CD14-positive monocyte (primary cell): Measurements from ENCODE around the gene GRB14. TPM values are rescaled to one million over a fixed set of nuclear protein-coding genes. Genes with fewer than 3 reads are reported as not detected.

Source experiments
- DNase-seq, 3 donors: peaks; one replicate each; pipeline ENCODE4 v3.0.0-alpha.2; 2011 to 2022
- H2AFZ ChIP-seq: 2 replicates; pipeline ENCODE4 v1.6.0; 2012; ENCODE audit warnings: mild to moderate bottlenecking, low read depth, low read length, inconsistent platforms; ENCODE audit not compliant: insufficient read depth, poor library complexity, severe bottlenecking
- H3K27ac ChIP-seq, 2 donors: 1 replicate in 1 of 2; 2 replicates in 1 of 2; pipeline ENCODE4 v1.5.1; 2012 to 2013; ENCODE audit warnings: low read length in 2 of 2, control low read depth in 1 of 2, inconsistent platforms in 1 of 2, low read depth in 1 of 2, mild to moderate bottlenecking in 1 of 2
- H3K27me3 ChIP-seq, 2 donors: one replicate each; pipeline versions ENCODE4 v1.6.0 to v1.6.1; 2011 to 2013; ENCODE audit warnings: low read length in 2 of 2; ENCODE audit not compliant: control insufficient read depth in 2 of 2, insufficient read depth in 2 of 2
- H3K36me3 ChIP-seq, 2 donors: replicated peaks in 1 of 2; 1 replicate in 1 of 2; 2 replicates in 1 of 2; pipeline versions ENCODE4 v1.5.1 to v1.6.1; 2012 to 2013; ENCODE audit warnings: low read length in 2 of 2, control low read depth in 1 of 2, inconsistent platforms in 1 of 2, mild to moderate bottlenecking in 1 of 2; ENCODE audit not compliant: insufficient read depth in 2 of 2, control insufficient read depth in 1 of 2
- H3K4me1 ChIP-seq, 2 donors: 1 replicate in 1 of 2; 2 replicates in 1 of 2; pipeline versions ENCODE4 v1.5.1 to v1.6.1; 2012 to 2013; ENCODE audit warnings: low read length in 2 of 2, control low read depth in 1 of 2, inconsistent platforms in 1 of 2, mild to moderate bottlenecking in 1 of 2, moderate library complexity in 1 of 2; ENCODE audit not compliant: insufficient read depth in 2 of 2, control insufficient read depth in 1 of 2
- H3K4me2 ChIP-seq: replicated peaks from 2 replicates; pipeline ENCODE3; 2012; ENCODE audit warnings: low read length, moderate library complexity, mild to moderate bottlenecking; ENCODE audit not compliant: poor library complexity, severe bottlenecking; ENCODE audit errors: extremely low read depth
- H3K4me3 ChIP-seq, 3 experiments: fragments of 200-600 bp in 1 of 3; sonication (generic) in 1 of 3; replicated peaks in 1 of 3; 1 replicate in 2 of 3; 2 replicates in 1 of 3; pipeline ENCODE4 v1.5.1; 2011 to 2013; ENCODE audit warnings: low read length in 3 of 3, mild to moderate bottlenecking in 3 of 3, control low read depth in 2 of 3, low read depth in 2 of 3, inconsistent platforms in 1 of 3, moderate library complexity in 1 of 3
- H3K79me2 ChIP-seq: 2 replicates; pipeline ENCODE4 v1.6.0; 2012; ENCODE audit warnings: mild to moderate bottlenecking, control low read depth, inconsistent platforms, low read length, moderate library complexity; ENCODE audit not compliant: insufficient read depth
- H3K9ac ChIP-seq: 2 replicates; pipeline ENCODE4 v1.6.0; 2017; ENCODE audit warnings: low read length, mild to moderate bottlenecking; ENCODE audit not compliant: insufficient read depth, poor library complexity, severe bottlenecking
- H3K9me3 ChIP-seq, 2 donors: replicated peaks in 1 of 2; 1 replicate in 1 of 2; 2 replicates in 1 of 2; pipeline versions ENCODE4 v1.5.1 to v1.6.1; 2012 to 2013; ENCODE audit warnings: low read length in 2 of 2, control low read depth in 1 of 2; ENCODE audit not compliant: control insufficient read depth in 1 of 2, insufficient read depth in 1 of 2
- H4K20me1 ChIP-seq: 2 replicates; pipeline ENCODE4 v1.6.0; 2012; ENCODE audit warnings: mild to moderate bottlenecking, low read length, control low read depth, moderate library complexity; ENCODE audit not compliant: insufficient read depth
- H3K27ac Mint-ChIP-seq, 7 donors: one replicate each; pipeline ENCODE4 v1.8.0; 2020; ENCODE audit warnings: mild to moderate bottlenecking in 7 of 7, mixed read lengths in 7 of 7, moderate library complexity in 6 of 7, inconsistent platforms in 2 of 7
- H3K27me3 Mint-ChIP-seq, 3 donors: one replicate each; pipeline ENCODE4 v1.8.0; 2021 to 2022; ENCODE audit warnings: low read depth in 3 of 3, mild to moderate bottlenecking in 3 of 3, mixed read lengths in 3 of 3, moderate library complexity in 3 of 3, inconsistent platforms in 1 of 3
- H3K36me3 Mint-ChIP-seq, 2 donors: one replicate each; pipeline ENCODE4 v1.8.0; 2020; ENCODE audit warnings: mixed read lengths in 2 of 2, inconsistent platforms in 1 of 2, mild to moderate bottlenecking in 1 of 2
- H3K4me1 Mint-ChIP-seq: one replicate; pipeline ENCODE4 v1.8.0; 2020; ENCODE audit warnings: mild to moderate bottlenecking, mixed read lengths
- H3K4me3 Mint-ChIP-seq, 2 donors: one replicate each; pipeline ENCODE4 v1.8.0; 2020; ENCODE audit warnings: mild to moderate bottlenecking in 2 of 2, mixed read lengths in 2 of 2, moderate library complexity in 1 of 2
- H3K9me3 Mint-ChIP-seq, 7 donors: one replicate each; pipeline ENCODE4 v1.8.0; 2020 to 2022; ENCODE audit warnings: mixed read lengths in 7 of 7, mild to moderate bottlenecking in 6 of 7, moderate library complexity in 6 of 7, inconsistent platforms in 2 of 7
- CTCF ChIP-seq: fragments of 200-600 bp; IDR thresholded peaks from one replicate; pipeline ENCODE4 v1.8.0; 2022; ENCODE audit warnings: antibody characterized with exemption, mild to moderate bottlenecking
- WGBS: methylation state at CpG from one replicate; pipeline ENCODE4 v1.1.5; 2013; ENCODE audit warnings: missing lambda C conversion rate; ENCODE audit not compliant: insufficient coverage; 5-methylcytosine and 5-hydroxymethylcytosine counted together
- intact Hi-C, 2 donors: fragments of 100-400 bp; cut with micrococcal nuclease; formaldehyde crosslinking; loops; one replicate each; pipeline versions ENCODE4 v1.15.0 to v1.15.1; 2023
- polyA plus RNA-seq, 3 donors: library from polyadenylated mRNA; depleted of rRNA in 1 of 3; unstranded in 2 of 3; stranded (reverse) in 1 of 3; fragments of 300-500 nt in 2 of 3; fragments of >200 nt in 1 of 3; fragmentation: Illumina TruSeq in 2 of 3; gene quantifications; 1 replicate in 2 of 3; 2 replicates in 1 of 3; pipeline ENCODE4 v1.2.3, GENCODE V29; 2012 to 2021

The GRB14 gene
- polyA plus RNA-seq, 3 donors: 0.20 to 0.28 TPM; not detected in 1

GRCh38 chr2:164574931-164575330, 46.4 kb downstream of the GRB14 start:
- no peak for DNase-seq
- H3K27ac ChIP-seq: no peak overlapping the region
- no peaks in the 10 kb centered on the region for H3K36me3 Mint-ChIP-seq
- H3K4me2 ChIP-seq: no peak overlapping the region
- no peak overlapping the region for H3K4me3 Mint-ChIP-seq
- H3K4me1 ChIP-seq: no peaks in the 10 kb centered on the region
- no peaks in the 10 kb centered on the region for H4K20me1 ChIP-seq
- H3K9me3 Mint-ChIP-seq: peaks cover 0 to 3% (median 0%) of the 10 kb centered on the region in 7 donors
- H3K27me3 Mint-ChIP-seq: peaks cover 0 to 1% (median under 1%) of the 10 kb centered on the region in 3 donors
- H3K4me3 ChIP-seq: no peak overlapping the region
- no peaks in the 10 kb centered on the region for H3K4me1 Mint-ChIP-seq
- H3K79me2 ChIP-seq: no peaks in the 10 kb centered on the region
- H2AFZ ChIP-seq: no peak overlapping the region
- no peaks in the 10 kb centered on the region for H3K36me3 ChIP-seq
- intact Hi-C loops: no loop called here
- no peak overlapping the region for H3K9ac ChIP-seq
- no peak overlapping the region for H3K27ac Mint-ChIP-seq
- no CpG with 5 or more reads among the region's 1 CpG for WGBS
- no peaks in the 10 kb centered on the region for H3K9me3 ChIP-seq
- TF ChIP-seq CTCF: no peak
- H3K27me3 ChIP-seq: no peaks in the 10 kb centered on the region

GRCh38 chr2:164570475-164570874, 50.8 kb downstream of the GRB14 start:
- 83% methylated on average over 1 of the region's 2 CpGs for WGBS
- intact Hi-C loops: no loop called here
- no peaks in the 10 kb centered on the region for H3K9me3 ChIP-seq
- H3K36me3 ChIP-seq: no peaks in the 10 kb centered on the region
- no peaks in the 10 kb centered on the region for H3K27me3 ChIP-seq
- DNase-seq: no peak
- no peak overlapping the region for H3K9ac ChIP-seq
- H4K20me1 ChIP-seq: no peaks in the 10 kb centered on the region
- no peak overlapping the region for H3K4me3 ChIP-seq
- TF ChIP-seq CTCF: no peak
- no peaks in the 10 kb centered on the region for H3K4me1 ChIP-seq
- Mint-ChIP-seq H3K27me3 (no peaks in the 10 kb centered on the region), H3K9me3 (no peaks in the 10 kb centered on the region), H3K27ac (no peak overlapping the region), H3K4me3 (no peak overlapping the region), H3K4me1 (no peaks in the 10 kb centered on the region), H3K36me3 (no peaks in the 10 kb centered on the region)
- no peak overlapping the region for H2AFZ ChIP-seq
- no peak overlapping the region for H3K27ac ChIP-seq
- H3K4me2 ChIP-seq: no peak overlapping the region
- no peaks in the 10 kb centered on the region for H3K79me2 ChIP-seq
